A549 (cell line): Measurements from ENCODE around the gene INPP5K.

Experiments
- MAZ ChIP-seq: fragments of 150-350 bp; IDR thresholded peaks from 2 replicates; pipeline ENCODE4 v1.6.1; 2014; ENCODE audit warnings: antibody characterized with exemption, low read depth, low read length, borderline replicate concordance
- TF ChIP-seq, protein P1 (sequence below): fragments of >200 bp; sonication (Bioruptor Twin); formaldehyde crosslinking; IDR thresholded peaks from 3 replicates; pipeline ENCODE4 v1.5.1; 2016

DNA sequence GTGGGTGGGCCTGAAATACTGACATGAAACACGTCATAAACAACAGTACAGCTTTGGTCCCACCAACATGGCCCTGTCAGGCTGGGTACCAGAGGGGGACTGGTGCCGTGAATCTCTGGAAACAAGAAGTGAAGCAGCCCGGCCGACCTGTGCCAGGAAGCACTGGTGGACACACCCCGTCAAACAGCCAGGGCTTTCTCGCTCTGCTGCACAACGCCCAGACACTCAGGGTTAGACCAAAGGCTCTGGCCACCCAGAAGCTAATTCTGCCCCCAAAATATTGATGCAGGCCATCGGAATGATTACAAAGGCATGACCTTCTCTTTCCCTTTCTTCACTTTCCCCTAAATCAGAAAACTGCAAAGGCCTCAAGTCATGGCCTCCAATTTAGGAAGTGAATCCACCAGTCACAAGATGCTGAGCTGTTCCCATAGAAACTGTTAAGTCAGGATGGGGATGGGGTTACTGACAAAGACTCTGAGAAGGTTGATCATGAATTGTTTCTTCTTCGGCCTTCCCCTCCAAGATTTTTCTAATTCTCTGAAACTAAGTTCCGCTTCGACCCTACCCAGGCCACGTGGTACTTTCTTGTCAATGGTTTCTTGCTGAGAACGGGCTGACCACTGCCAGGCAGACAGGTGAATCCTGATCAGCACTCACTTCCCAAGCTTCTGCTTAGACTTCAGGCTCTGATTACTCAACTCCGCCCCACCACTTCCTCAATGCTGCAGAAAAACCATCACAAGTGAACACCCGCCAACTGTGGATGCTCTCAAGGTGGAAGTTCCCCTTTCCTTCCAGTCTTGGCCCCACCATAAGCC, 39.4 kb upstream of the INPP5K start:
- TF ChIP-seq MAZ = no peak
- TF ChIP-seq, protein P1, sequence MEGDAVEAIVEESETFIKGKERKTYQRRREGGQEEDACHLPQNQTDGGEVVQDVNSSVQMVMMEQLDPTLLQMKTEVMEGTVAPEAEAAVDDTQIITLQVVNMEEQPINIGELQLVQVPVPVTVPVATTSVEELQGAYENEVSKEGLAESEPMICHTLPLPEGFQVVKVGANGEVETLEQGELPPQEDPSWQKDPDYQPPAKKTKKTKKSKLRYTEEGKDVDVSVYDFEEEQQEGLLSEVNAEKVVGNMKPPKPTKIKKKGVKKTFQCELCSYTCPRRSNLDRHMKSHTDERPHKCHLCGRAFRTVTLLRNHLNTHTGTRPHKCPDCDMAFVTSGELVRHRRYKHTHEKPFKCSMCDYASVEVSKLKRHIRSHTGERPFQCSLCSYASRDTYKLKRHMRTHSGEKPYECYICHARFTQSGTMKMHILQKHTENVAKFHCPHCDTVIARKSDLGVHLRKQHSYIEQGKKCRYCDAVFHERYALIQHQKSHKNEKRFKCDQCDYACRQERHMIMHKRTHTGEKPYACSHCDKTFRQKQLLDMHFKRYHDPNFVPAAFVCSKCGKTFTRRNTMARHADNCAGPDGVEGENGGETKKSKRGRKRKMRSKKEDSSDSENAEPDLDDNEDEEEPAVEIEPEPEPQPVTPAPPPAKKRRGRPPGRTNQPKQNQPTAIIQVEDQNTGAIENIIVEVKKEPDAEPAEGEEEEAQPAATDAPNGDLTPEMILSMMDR = no peak
